LHCN-M2 (cell line): ENCODE data around the gene EPS8L1. TPM values are rescaled to one million over a fixed set of nuclear protein-coding genes. Genes with fewer than 3 reads are reported as not detected.
"Not testable (repeated sequence)": the region's sequence is repeated elsewhere in the genome, so short reads cannot be mapped to it uniquely, and the experiment has no call there.

Experiments
- DNase-seq: peaks from one replicate; pipeline ENCODE4 v3.0.0-alpha.2; 2012; ENCODE audit warnings: low read depth
- polyA plus RNA-seq: library from polyadenylated mRNA; unstranded; fragments of >200 nt; gene quantifications from one replicate; pipeline ENCODE4 v1.2.1, GENCODE V29; 2012; ENCODE audit warnings: missing spikeins
- total RNA-seq: library from RNA; depleted of rRNA; stranded (reverse); fragments of >200 nt; gene quantifications from 2 replicates; pipeline ENCODE4 v1.2.3, GENCODE V29; 2014; rRNA removed

The EPS8L1 gene
- 2.0 and 2.2 TPM in 2 replicates for total RNA-seq
- 5.3 TPM for polyA plus RNA-seq

DNA sequence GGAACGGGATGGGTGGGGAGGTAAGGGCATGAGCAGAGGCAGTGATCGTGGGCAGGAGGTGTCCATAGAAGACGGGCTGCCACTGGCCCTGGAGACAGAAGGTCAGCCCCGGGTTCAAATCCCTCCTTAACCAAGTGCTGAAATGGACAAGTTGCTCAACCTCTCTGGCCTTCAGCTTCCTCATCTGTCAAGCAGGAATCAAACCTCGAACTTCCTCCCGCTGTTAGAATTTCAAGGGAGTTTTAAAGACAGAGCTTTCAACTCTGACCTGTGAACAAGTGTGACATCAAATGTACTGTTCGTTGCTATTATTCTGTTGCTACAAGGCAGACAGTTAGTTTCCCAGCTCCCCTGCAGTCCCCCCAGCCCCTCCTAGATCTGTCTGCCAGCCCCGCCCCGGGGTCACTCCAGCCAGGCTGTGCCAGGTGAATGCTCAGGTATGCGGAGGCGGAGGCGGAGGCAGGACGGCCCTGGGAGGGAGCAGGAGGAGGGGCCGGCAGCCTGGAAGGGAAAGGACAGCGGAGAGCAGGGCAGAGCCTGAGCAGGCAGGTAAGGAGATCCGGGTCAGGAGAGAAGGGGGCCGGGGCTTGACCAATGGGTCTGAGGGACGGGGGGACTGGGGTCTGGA is at the start of gene EPS8L1:
EPS8L1 (plus strand) TSS at position 499 of the 628 bp plus-strand sequence. CDS start 576 bp downstream, outside the sequence.
- no peak for DNase-seq

DNA sequence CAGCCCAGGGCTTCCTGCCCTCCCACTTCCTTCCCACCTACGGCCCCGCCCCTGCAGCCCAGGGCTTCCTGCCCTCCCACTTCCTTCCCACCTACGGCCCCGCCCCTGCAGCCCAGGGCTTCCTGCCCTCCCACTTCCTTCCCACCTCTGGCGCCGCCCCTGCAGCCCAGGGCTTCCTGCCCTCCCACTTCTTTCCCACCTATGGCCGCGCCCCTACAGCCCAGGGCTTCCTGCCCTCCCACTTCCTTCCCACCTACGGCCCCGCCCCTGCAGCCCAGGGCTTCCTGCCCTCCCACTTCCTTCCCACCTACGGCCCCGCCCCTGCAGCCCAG is 48.6 kb upstream of the EPS8L1 start:
- not testable (repeated sequence) for DNase-seq

DNA sequence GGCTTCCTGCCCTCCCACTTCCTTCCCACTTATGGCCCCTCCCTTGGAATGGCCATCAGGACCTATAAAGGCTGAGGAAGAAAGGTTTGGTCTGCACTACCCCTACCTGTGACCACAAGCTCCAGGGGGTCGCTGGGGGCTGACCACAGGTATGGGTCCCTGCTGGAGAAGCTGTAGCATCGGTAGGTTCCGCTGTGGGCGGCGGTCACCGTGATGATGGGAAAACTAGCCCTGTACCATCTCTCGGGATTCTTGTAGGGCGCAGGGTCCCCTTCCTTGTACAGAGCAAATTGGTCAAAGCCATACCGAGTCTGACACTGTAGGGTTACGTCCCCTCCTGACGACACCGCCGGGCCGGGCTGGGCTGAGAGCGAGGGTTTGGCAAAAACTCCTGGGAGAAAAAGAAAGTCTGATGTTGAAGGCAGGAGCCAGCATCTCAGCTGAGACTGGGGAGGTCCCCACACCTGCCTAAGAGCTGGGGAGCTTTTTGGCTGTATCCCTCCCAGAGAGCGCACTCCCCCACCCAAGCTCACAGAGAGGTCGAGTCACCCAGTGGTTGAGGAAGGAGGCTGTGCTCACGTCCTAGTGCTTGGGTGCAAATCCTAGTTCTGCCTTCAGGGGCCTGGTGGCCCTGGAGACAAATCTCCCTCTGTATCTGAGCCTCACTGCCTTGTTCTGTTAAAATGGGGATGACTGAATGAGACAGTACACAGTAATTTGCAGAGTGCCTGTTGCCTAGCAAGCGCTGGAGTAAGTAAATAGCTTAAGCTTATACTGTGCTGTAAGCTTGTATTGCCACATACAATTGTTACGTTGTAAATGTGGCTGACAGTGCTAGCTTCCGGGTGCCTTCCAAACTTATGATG is 48.0 kb upstream of the EPS8L1 start:
- DNase-seq, result no peak

DNA sequence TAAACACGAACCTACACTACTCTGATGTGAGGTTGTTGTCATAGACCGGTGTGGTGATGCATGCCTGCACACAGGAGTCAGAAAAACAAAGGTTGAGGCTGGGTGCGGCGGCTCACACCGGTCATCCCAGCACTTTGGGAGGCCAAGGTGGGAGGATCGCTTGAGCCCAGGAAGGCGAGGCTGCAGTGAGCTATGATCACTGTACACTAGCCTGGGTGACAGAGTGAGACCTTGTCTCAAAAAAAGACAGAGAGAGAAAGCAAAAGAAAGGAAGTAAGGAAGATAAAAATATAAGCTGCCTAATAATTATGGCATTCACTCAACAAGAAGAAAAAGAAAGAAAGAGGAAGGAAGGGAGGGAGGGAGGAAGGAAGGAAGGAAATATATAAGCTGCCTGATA is 46.9 kb upstream of the EPS8L1 start:
- no peak for DNase-seq

DNA sequence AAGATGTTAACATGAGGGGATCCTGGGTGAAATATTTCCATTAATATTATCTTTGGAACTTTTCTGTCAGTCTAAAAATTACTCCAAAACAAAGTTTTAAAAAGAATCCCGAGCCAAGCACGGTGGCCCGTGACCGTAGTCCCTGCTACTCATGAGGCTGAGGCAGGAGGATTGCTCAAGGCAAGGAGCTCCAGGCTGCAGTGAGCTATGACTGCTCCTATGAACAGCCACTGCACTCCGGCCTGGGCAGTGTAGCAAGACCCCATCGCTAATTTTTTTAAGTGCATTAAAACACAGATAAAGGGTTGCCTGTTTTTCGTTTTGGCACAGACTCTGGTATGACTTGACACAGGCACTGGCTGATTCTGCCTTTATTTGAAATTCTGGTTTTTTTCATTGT is 44.5 kb upstream of the EPS8L1 start:
- no peak for DNase-seq

DNA sequence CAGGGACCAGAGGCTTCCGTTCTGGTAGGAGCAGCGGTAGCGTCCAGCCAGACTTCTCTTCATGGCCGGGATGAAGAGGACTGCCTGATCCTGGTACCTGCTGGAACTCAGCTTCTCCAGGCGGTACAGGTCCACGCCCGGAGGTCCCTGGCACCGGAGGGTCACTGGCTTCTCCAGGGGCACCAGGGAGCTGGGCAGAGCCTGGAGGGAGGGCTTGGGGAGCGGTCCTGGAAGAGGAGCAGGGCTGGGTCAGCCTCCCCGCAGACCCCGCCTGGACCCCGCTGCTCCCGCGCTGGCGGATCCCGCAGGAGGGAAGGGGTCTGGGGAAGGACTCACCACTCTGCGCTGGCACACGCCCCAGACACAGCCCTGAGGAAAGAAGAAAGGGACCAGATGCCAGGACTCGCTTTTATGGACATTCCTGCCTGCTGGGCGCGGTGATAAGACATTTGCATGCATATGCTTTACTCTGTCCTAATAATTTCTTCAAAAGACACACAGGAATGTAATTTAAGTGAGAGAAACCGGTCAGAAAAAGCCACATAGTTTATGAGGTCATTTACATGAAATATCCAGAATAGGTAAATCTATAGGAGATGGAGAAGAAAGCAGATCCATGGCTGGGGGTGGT is 43.4 kb upstream of the EPS8L1 start:
- no peak for DNase-seq

DNA sequence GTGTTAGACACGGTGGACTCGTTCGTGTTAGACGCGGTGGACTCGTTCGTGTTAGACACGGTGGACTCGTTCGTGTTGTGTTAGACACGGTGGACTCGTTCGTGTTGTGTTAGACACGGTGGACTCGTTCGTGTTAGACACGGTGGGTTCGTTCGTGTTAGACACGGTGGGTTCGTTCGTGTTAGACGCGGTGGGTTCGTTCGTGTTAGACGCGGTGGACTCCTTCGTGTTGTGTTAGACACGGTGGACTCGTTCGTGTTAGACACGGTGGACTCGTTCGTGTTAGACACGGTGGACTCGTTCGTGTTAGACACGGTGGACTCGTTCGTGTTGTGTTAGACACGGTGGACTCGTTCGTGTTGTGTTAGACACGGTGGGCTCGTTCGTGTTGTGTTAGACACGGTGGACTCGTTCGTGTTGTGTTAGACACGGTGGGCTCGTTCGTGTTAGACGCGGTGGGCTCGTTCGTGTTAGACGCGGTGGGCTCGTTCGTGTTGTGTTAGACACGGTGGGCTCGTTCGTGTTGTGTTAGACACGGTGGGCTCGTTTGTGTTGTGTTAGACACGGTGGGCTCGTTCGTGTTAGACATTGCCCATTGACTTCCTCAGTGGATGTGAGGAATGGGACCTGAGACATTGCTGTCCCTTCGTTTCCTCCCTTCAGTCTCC is 42.6 kb upstream of the EPS8L1 start:
- not testable (repeated sequence) for DNase-seq

DNA sequence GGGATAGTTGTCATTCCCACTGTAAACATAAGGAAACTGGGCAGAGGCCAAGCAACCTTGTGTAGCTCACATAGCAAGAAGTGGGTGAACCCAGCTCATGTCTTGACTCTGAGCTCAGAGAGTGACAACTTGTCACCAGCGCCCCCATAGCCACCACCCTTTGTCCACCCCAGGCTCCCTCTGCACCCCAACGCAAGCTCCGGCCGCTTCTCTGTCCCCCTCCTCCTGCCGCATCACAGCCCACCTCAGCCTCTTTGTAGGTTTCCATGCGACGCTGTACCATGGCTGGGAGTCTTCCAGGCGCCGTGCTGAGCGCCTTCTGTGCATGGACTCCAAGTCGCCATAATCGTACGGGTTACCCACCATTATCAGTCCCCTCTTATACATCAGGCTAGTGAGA is 40.9 kb upstream of the EPS8L1 start:
- no peak for DNase-seq

DNA sequence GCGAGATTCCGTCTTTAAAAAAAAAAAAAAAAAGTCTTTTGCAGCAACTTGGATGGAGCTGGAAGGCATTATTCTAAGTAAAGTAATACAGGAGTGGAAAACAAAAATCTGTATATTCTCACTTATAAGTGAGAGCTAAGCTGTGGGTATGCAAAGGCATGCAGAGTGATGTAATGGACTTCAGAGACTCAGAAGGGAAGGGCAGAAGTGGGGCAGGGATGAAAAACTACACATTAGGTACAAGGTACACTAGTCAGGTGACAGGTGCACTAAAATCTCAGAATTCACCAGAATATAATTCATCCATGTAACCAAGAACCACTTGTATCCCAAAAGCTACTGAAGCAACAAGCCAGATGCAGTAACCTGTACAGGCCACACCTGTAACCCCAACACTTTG is 39.6 kb upstream of the EPS8L1 start:
- no peak for DNase-seq

DNA sequence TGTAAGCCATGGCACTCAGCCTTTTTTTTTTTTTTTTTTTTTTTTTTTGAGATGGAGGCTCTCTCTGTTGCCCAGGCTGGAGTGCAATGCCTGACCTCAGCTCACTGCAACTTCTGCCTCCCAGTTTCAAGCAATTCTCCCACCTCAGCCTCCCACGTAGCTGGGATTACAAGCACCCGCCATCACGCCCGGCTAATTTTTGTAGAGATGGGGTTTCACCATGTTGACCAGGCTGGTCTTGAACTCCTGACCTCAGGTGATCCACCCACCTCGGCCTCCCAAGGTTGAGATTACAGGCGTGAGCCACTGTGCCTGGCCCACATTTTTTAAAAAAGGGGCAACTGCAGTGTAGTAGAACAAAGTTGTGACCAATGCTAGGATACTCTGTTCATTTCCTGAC is 38.1 kb upstream of the EPS8L1 start:
- not testable (repeated sequence) for DNase-seq

DNA sequence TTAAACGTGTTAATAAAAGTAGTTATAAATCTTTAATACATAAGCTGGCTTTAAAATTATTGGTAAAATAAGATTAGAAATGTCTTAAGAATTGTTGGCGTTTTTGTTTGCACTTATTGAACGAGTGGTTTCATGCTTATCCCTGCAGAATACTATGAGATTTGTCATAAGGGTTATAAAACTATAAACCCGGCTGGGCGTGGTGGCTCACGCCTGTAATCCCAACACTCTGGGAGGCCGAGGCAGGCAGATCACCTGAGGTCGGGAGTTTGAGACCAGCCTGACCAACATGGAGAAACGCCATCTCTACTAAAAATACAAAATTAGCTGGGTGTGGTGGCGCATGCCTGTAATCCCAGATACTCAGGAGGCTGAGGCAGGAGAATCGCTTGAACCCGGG is 35.0 kb upstream of the EPS8L1 start:
- not testable (repeated sequence) for DNase-seq

DNA sequence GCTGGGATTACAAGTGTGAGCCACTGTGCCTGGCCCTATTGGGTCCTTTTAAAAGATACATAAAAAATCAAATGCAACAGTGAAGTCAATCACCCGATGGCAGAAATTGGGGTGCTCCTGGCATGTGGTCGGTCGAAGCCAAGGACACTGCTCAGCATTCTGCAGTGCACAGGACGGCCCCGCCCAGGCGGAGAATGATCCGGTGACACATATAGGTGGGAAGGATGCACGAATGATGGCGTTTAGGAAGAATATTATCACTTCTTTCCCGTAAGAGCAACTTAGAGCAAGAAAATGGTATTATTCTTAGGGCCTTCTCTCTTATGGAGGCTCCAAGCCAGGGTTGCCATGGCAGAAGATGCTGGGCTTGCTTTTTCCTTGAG is 34.4 kb upstream of the EPS8L1 start:
- DNase-seq, result no peak

DNA sequence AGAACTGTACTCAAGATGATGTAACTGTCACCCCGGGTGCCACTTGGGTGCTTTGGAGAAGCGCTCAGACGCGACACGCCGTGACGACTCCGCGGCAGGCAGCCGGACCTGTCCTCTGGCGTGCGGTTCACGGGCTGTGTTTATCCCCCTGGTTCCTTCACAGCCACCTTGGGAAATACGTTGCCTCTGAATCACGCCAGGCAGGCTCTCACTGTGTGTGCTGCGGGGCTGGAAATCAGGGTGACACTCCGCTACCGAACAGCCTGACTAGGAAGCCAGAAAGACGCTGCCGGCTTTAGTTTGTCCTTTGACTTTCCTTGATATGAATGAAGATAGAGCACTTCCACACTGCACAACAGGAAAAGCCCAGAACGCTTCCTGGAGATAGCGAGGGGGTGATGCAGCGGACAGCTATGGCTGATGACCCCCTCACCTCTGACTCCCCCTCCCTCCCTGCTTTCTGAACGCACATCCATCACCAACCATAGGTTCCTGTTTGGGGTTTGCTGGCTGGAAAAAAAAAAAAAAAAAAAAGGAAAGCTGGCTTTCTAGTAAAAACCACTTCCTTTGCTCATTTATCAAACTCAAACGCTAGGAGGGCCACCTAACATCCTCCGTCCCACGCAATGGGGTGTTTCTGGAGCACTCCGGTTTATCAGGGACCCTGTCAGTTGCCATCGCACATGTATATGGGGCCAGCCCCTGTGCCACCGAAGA is 33.9 kb upstream of the EPS8L1 start:
- DNase-seq, result no peak

DNA sequence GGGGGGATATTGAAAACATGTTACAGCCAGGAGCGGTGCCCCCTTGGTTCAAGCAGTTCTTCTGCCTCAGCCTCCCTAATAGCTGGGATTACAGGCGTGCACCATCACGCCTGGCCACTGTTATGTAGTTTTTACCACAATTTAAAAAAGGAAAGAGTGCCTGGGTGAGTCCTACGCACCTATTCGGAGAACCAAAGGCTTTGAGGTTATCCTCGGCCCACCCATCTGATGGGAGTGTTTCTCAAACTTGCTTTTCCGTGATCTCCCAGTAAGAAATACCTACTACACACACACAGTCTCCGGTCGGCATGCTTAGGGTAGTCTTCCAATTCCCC is 33.4 kb upstream of the EPS8L1 start:
- DNase-seq, result no peak

DNA sequence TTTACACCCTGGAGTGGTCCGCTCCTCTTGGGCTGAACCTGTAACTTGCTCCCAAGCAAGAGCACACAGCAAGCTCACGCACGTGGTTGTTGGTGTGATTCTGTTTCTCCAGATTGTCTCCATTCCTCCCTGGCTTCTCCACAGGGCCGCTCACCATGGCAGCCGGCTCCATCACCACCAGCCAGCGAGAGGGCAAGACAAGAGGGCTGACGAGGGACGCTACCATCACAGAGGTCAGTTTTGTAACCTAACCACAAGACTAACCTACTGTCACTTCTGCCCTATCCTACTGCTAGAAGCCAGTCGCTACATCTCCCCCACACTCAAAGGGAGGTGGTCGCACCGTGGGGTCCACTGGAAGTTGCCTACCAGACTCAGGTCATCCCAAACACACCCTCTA is 33.0 kb upstream of the EPS8L1 start:
- DNase-seq, result no peak

DNA sequence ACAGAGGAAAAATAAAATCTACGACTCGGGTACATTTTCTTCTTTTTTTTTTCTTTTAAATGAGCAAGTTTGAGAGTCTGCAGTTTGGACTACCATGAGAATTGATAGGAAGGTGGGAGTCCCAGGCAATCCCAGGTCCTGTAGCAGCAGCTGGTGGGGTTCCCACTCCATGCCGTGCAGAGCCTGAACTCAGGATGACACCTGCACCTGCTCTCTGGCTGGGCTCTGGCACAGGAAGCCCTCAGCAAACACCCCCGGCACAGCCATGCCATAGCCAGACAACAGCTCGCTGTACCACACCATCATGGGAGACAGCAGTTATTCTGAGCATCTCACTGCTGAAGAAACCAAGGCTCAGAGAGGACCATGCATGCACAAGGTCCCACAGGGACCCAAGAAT is 31.4 kb upstream of the EPS8L1 start:
- DNase-seq, result no peak

DNA sequence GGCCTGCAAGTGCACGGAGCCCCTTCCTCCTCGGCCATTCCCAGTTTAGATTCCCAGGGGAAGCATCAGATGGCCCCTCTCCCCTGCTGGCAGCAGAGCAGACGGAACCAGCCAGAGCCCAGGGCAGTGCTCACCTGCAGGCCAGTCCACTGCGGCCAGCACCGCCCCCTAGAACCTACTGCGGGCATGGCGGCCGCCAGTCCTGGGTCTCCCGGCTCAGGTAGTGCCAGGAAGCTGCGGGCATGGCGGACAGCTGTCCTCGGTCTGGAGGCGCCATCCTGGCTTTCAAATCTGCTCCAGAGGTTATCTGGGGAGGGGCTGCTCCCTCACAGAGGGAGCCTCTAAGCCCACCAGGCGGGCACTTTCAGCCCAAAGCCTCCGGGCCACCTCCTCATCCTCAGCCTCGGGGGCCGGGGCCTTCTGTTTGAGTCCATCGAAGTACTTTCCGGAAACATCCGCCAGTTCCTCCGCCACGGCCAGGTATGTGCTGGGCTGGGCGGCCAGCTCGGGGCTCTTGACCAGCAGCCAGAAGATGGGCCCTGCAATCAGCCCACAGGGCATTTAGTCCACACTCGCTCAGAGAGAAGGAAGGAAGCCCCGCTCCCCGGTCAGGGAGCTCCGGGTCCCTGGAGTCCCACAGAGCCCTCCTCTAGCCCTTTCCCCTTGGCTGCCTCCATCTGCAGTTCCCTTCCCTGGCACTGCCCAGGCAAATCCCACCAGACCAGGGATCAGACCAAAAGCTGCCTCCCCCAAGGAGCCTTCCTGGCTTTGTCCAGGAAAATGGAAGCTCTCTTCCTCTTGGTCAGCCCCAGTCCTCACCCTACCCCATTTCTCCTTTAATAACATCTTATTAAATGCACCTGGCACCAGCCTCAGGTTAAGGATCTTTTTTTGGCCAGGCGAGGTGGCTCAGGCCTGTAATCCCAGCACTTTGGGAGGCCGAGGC is 30.6 kb upstream of the EPS8L1 start:
- DNase-seq, result no peak

DNA sequence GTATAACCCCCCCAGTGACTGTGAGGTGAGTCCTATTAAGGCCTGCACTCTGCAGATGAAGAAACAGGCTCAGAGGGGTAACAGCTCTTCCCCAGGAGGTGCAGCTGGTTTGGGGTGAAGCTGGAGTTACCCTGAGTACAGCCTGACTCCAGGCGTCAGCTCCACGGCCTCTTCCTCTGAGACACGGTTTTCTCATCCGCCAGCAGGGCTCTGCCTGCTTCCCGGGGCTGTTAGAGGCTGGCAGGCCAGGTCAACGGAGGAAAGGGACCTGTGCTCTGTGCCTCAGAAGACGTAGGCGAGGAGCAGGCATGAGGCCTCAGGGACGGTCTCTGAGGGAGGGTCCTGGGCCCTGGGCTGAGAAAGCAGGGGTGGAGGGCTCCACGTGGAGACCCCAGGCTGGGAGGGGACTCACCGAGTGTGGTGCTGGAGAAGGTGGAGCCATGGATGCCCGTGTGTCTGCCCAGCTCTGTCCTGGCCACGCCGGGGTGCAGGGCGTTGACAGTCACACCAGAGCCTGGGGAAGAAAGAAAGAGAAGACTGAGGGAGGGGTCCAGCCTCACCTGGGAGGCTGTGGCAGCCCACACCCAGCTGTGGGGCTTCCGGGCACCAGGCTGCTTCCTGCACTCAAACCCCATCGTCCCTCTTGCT is 28.6 kb upstream of the EPS8L1 start:
- no peak for DNase-seq

DNA sequence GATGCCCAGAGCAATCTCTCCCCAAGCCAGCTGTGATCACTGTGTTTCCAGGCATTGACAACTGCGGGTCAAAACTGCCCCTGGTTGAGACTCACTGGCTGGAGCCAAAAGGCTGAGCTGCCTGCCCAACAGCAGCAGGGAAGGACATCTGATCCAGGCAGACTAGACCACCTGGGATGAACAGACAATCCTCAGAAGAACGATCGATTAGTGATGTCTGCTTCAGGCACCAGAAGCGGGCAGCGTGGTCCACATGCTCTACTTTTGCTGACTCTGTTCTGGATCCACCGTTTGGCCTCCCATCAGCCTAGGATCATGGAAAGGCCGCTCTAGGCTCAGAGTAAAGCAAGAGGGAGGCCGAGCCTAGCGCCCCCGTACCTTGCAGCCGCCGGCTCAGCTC is 27.7 kb upstream of the EPS8L1 start:
- no peak for DNase-seq

DNA sequence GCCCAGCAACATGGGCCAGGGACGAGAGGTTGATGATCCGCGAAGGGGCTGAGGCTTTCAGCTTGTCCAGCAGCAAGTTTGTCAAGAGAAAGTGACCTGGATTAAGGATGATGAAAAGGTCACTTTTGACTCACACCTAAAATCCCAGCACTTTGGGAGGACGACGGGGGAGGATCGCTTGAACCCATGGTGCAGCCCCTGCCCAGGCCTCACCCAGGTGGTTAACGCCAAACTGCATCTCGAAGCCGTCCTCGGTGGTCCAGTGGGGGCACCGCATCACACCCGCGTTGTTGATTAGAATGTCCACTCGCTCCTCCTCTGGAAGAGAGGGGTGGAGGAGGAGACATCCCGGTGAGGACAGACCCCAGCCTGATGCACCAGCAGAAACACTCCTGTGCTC is 27.2 kb upstream of the EPS8L1 start:
- DNase-seq, result no peak
